ENCODE results near the gene ARHGEF38. TPM values are rescaled to one million over a fixed set of nuclear protein-coding genes. Genes with fewer than 3 reads are reported as not detected.

ARHGEF38 gene
- total RNA-seq, 1 experiment from 2014 or later = not detected

DNA sequence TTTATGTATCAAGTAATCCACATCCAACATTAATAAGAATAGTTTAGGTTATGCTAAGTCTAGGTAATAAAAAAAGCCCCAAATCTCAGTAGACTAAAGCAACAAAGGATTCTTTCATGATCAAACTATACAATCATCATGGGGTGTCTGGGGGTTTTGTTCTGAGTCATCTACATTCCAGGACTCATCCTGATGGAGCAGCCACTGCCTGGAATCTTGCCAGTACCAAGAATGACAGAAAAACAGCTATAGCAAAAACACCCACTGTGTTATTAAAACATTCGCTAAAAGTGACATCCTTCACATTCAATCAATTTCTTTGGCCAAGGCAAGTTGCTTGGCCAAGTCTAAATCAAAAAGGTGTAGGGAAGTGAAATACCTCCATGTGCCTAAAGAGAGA is 3.9 kb upstream of the ARHGEF38 start:
- H3K4me3 ChIP-seq = no peak overlapping the region
- no peak for DNase-seq
- H3K27me3 ChIP-seq = no peaks in the 10 kb centered on the region
- H3K36me3 ChIP-seq = no peaks in the 10 kb centered on the region
- no peaks in the 10 kb centered on the region for H3K9me3 ChIP-seq

DNA sequence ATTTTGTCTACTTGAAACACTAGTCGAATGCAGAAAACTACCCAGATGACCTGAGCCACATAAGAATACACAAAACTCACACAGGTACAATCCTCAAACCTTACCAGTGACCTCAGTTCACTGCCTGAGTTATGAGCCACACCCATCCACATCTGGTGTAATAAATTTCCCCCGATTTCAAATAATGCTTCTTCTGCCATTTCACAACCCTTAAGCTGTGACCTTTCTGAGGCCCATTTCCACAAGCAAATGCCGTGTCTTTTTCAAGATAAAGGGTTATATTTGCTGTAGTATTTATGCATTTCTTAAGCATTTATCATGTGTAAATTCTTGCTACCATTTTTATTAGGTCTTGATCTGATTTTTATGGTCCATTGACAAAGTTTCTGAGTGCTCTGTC is 1.8 kb upstream of the ARHGEF38 start:
- Histone ChIP-seq H3K27me3 (no peaks in the 10 kb centered on the region), H3K9me3 (no peaks in the 10 kb centered on the region), H3K36me3 (no peaks in the 10 kb centered on the region), H3K4me3 (no peak overlapping the region)
- no peak for DNase-seq

GRCh38 chr4:105555409-105555808 is 3.0 kb downstream of the ARHGEF38 start:
- DNase-seq = no peak
- H3K9me3 ChIP-seq = no peaks in the 10 kb centered on the region
- H3K4me3 ChIP-seq = no peak overlapping the region
- H3K27me3 ChIP-seq = no peaks in the 10 kb centered on the region
- no peaks in the 10 kb centered on the region for H3K36me3 ChIP-seq

GRCh38 chr4:105556206-105556605 is 3.8 kb downstream of the ARHGEF38 start:
- Histone ChIP-seq H3K9me3 (no peaks in the 10 kb centered on the region), H3K4me3 (no peak overlapping the region), H3K27me3 (no peaks in the 10 kb centered on the region), H3K36me3 (no peaks in the 10 kb centered on the region)
- no peak for DNase-seq

- no peak for DNase-seq
- Histone ChIP-seq H3K27me3 (no peaks in the 10 kb centered on the region), H3K9me3 (no peaks in the 10 kb centered on the region), H3K36me3 (no peaks in the 10 kb centered on the region), H3K4me3 (no peak overlapping the region)
These were observed 5.9 kb downstream of the ARHGEF38 start for GRCh38 chr4:105558277-105558676.

GRCh38 chr4:105560421-105560848 is 8.0 kb downstream of the ARHGEF38 start:
- Histone ChIP-seq H3K36me3 (no peaks in the 10 kb centered on the region), H3K27me3 (no peaks in the 10 kb centered on the region), H3K4me3 (no peak overlapping the region), H3K9me3 (no peaks in the 10 kb centered on the region)
- no peak for DNase-seq

- Histone ChIP-seq H3K27me3 (no peaks in the 10 kb centered on the region), H3K36me3 (no peaks in the 10 kb centered on the region), H3K4me3 (no peak overlapping the region), H3K9me3 (no peaks in the 10 kb centered on the region)
- no peak for DNase-seq
These were observed 10.9 kb downstream of the ARHGEF38 start for GRCh38 chr4:105563352-105563751.

- DNase-seq = no peak
- no peaks in the 10 kb centered on the region for H3K9me3 ChIP-seq
- no peaks in the 10 kb centered on the region for H3K36me3 ChIP-seq
- no peak overlapping the region for H3K4me3 ChIP-seq
- H3K27me3 ChIP-seq = no peaks in the 10 kb centered on the region
These were observed 16.2 kb downstream of the ARHGEF38 start for GRCh38 chr4:105568584-105568983.

- no peaks in the 10 kb centered on the region for H3K9me3 ChIP-seq
- H3K36me3 ChIP-seq = no peaks in the 10 kb centered on the region
- no peak overlapping the region for H3K4me3 ChIP-seq
- no peak for DNase-seq
- H3K27me3 ChIP-seq = no peaks in the 10 kb centered on the region
These were observed 16.8 kb downstream of the ARHGEF38 start for GRCh38 chr4:105569057-105569865.

DNA sequence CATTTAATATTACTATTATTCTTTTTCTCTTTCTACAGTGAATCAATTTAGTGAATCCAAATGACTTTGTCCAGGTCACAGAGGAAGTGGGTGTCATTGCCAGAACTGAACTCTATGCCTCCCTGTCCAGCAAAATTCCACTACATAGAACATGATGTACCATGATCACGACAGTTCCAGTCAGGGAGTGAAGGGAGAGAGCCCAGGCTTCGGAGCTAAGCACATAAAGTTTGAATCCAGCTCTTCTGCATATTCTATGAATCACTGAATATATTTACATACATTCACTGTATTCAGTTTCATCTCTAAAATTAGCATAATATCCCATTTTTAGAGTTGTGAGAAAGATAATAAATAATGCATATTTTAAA is 17.4 kb downstream of the ARHGEF38 start:
- Histone ChIP-seq H3K36me3 (no peaks in the 10 kb centered on the region), H3K9me3 (no peaks in the 10 kb centered on the region), H3K27me3 (no peaks in the 10 kb centered on the region), H3K4me3 (no peak overlapping the region)
- no peak for DNase-seq

- H3K4me3 ChIP-seq = no peak overlapping the region
- no peaks in the 10 kb centered on the region for H3K36me3 ChIP-seq
- no peak for DNase-seq
- no peaks in the 10 kb centered on the region for H3K9me3 ChIP-seq
- H3K27me3 ChIP-seq = no peaks in the 10 kb centered on the region
These were observed 19.9 kb downstream of the ARHGEF38 start for GRCh38 chr4:105572296-105572695.

GRCh38 chr4:105586638-105587328 is 34.4 kb downstream of the ARHGEF38 start:
- Histone ChIP-seq H3K9me3 (no peaks in the 10 kb centered on the region), H3K27me3 (no peaks in the 10 kb centered on the region), H3K4me3 (no peak overlapping the region), H3K36me3 (no peaks in the 10 kb centered on the region)
- no peak for DNase-seq

- no peaks in the 10 kb centered on the region for H3K36me3 ChIP-seq
- H3K27me3 ChIP-seq = no peaks in the 10 kb centered on the region
- no peak for DNase-seq
- H3K9me3 ChIP-seq = no peaks in the 10 kb centered on the region
- H3K4me3 ChIP-seq = no peak overlapping the region
These were observed 35.4 kb downstream of the ARHGEF38 start for GRCh38 chr4:105587841-105588240.

DNA sequence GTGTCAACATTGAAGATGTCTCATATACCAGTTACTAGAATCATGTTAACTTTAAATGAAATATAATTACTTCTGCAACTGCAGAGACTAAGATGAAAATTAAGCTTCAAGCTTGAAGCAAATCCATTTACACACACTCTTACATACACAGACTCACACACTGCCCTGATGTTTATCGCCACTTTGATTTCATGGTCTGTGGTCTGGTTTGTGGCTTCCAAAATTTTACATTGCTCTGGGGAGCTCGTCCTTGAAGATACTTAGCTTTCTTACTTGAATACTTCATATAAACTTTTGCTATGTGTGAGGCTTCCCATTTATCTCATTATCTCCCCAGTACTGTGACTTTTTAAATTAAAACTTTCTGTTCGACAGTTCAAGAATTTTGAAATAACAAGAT is 35.8 kb downstream of the ARHGEF38 start:
- DNase-seq = no peak
- Histone ChIP-seq H3K9me3 (no peaks in the 10 kb centered on the region), H3K36me3 (no peaks in the 10 kb centered on the region), H3K27me3 (no peaks in the 10 kb centered on the region), H3K4me3 (no peak overlapping the region)

- Histone ChIP-seq H3K9me3 (no peaks in the 10 kb centered on the region), H3K4me3 (no peak overlapping the region), H3K36me3 (no peaks in the 10 kb centered on the region), H3K27me3 (no peaks in the 10 kb centered on the region)
- DNase-seq = no peak
These were observed 39.2 kb downstream of the ARHGEF38 start for GRCh38 chr4:105591573-105591972.

DNA sequence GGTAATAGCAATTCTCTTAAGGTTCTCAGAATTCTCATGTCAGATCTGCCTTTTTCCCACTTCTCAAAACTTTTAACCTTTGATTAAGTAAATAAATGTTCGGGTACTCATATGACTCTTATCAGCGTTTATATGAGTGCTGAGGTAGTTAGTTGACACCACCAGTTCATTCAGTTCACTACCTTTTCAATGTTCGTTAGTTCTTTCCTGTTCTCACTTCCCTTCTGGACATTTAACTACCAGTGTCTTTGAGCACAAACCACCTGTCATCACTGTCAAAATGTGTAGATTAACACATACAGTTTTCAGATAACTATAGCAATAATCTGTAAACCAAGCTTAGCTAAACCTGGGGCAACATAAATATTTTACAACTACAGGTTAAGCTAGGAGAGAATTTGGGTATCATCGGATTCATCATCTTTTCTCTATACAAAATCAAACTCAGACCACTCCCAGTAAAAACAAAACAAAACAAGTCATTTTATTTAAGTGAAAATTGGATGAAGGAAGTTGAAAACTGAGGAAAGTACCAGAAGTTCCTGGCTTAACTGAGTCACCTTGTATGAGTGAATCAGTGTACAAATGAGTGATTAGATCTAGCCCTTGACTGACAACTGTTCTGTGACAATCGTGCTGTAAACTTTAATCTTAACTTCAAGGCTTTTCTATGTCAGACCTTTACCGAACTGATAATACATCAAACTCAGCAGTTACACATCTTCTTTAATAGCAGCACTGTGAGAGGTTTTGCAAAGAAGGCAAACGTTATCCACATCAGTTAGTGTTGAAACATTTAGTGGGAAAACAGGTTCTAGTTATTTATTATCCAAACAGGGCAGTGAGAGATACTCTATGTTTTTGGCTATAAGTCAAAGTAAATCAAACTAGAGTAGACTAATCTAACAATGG is 41.9 kb downstream of the ARHGEF38 start:
- Histone ChIP-seq H3K36me3 (no peaks in the 10 kb centered on the region), H3K27me3 (no peaks in the 10 kb centered on the region), H3K4me3 (no peak overlapping the region), H3K9me3 (no peaks in the 10 kb centered on the region)
- DNase-seq = no peak

GRCh38 chr4:105596684-105597083 is 44.3 kb downstream of the ARHGEF38 start:
- Histone ChIP-seq H3K36me3 (no peaks in the 10 kb centered on the region), H3K27me3 (no peaks in the 10 kb centered on the region), H3K4me3 (no peak overlapping the region), H3K9me3 (no peaks in the 10 kb centered on the region)
- no peak for DNase-seq
